HepG2 (cell line): ENCODE data around the gene ANKRD52. TPM values are rescaled to one million over a fixed set of nuclear protein-coding genes. Genes with fewer than 3 reads are reported as not detected.

ENCODE experiments used
- CBX2 ChIP-seq, 2 experiments: fragments of 200-600 bp in 1 of 2; sonication (generic); formaldehyde crosslinking in 1 of 2; IDR thresholded peaks; 2 replicates each; pipeline versions ENCODE4 v1.7.0 to v1.8.1; 2018 to 2022; ENCODE audit warnings: low read depth in 2 of 2, low read length in 1 of 2, mild to moderate bottlenecking in 1 of 2, missing genetic modification reagents in 1 of 2
- CBX5 ChIP-seq: sonication (generic); formaldehyde crosslinking; IDR thresholded peaks from 2 replicates; pipeline ENCODE4 v1.4.0; 2020; ENCODE audit warnings: missing genetic modification reagents, borderline replicate concordance
- CHCHD3 ChIP-seq: sonication (generic); formaldehyde crosslinking; IDR thresholded peaks from 2 replicates; pipeline ENCODE4 v1.8.0; 2022; ENCODE audit warnings: mild to moderate bottlenecking, missing genetic modification reagents, moderate library complexity
- FOXO1 ChIP-seq: sonication (generic); formaldehyde crosslinking; IDR thresholded peaks from 2 replicates; pipeline ENCODE4 v1.4.0; 2020; ENCODE audit warnings: missing genetic modification reagents
- HNRNPK ChIP-seq: fragments of 200-400 bp; formaldehyde crosslinking; IDR thresholded peaks from 2 replicates; pipeline ENCODE4 v1.6.1; 2018; ENCODE audit warnings: low read length, low read depth, moderate library complexity, mild to moderate bottlenecking; ENCODE audit not compliant: poor library complexity, severe bottlenecking
- JARID2 ChIP-seq: sonication (generic); formaldehyde crosslinking; IDR thresholded peaks from 2 replicates; pipeline ENCODE4 v1.8.1; 2023; ENCODE audit warnings: missing genetic modification reagents, inconsistent platforms; ENCODE audit not compliant: insufficient replicate concordance
- RFXAP ChIP-seq: sonication (generic); formaldehyde crosslinking; IDR thresholded peaks from 2 replicates; pipeline ENCODE4 v1.4.0; 2020; ENCODE audit warnings: missing genetic modification reagents, borderline replicate concordance
- RORA ChIP-seq: sonication (generic); formaldehyde crosslinking; IDR thresholded peaks from 2 replicates; pipeline ENCODE4 v1.5.0; 2020; ENCODE audit warnings: mild to moderate bottlenecking, missing genetic modification reagents, moderate library complexity
- SRY ChIP-seq: sonication (generic); formaldehyde crosslinking; IDR thresholded peaks from 2 replicates; pipeline ENCODE4 v1.8.0; 2022; ENCODE audit warnings: mild to moderate bottlenecking, missing genetic modification reagents
- TAF15 ChIP-seq: fragments of 200-400 bp; formaldehyde crosslinking; IDR thresholded peaks from one replicate; pipeline ENCODE4 v1.6.1; 2018; ENCODE audit warnings: mild to moderate bottlenecking, low read depth, low read length; ENCODE audit not compliant: poor library complexity, severe bottlenecking
- XRCC5 ChIP-seq: fragments of 200-400 bp; formaldehyde crosslinking; optimal IDR thresholded peaks from 2 replicates; pipeline ENCODE3; 2017; ENCODE audit warnings: mild to moderate bottlenecking, low read length
- ZNF326 ChIP-seq: sonication (generic); formaldehyde crosslinking; IDR thresholded peaks from 2 replicates; pipeline ENCODE4 v1.4.0; 2020; ENCODE audit warnings: missing genetic modification reagents, borderline replicate concordance
- ZNF660 ChIP-seq: sonication (generic); formaldehyde crosslinking; IDR thresholded peaks from 2 replicates; pipeline ENCODE4 v1.5.1; 2020; ENCODE audit warnings: mild to moderate bottlenecking, low read depth, missing genetic modification reagents, borderline replicate concordance
- ZNF788 ChIP-seq: sonication (generic); formaldehyde crosslinking; IDR thresholded peaks from 2 replicates; pipeline ENCODE4 v1.5.0; 2020; ENCODE audit warnings: mild to moderate bottlenecking, missing genetic modification reagents, borderline replicate concordance
- ZNF816 ChIP-seq: sonication (generic); formaldehyde crosslinking; IDR thresholded peaks from 2 replicates; pipeline ENCODE4 v1.8.0; 2022; ENCODE audit warnings: missing genetic modification reagents, mild to moderate bottlenecking, borderline replicate concordance
- polyA plus RNA-seq, 8 experiments: library from polyadenylated mRNA; depleted of rRNA in 3 of 8; stranded (reverse) in 7 of 8; unstranded in 1 of 8; fragments of >200 nt; fragmentation: Illumina TruSeq in 4 of 8; extraction: Trizol in 4 of 8; gene quantifications; 2 replicates each; pipeline versions ENCODE4 v1.2.1 to v1.2.3, GENCODE V29; 2011 to 2016; ENCODE audit warnings: low read depth in 4 of 8, missing spikeins in 1 of 8, mixed read lengths in 1 of 8; ENCODE audit not compliant: insufficient read depth in 1 of 8
- total RNA-seq, 5 experiments: library from RNA; depleted of rRNA; stranded (reverse); fragments of >200 nt; fragmentation: Illumina TruSeq; extraction: Trizol; gene quantifications; 2 replicates each; pipeline ENCODE4 v1.2.3, GENCODE V29; 2016; ENCODE audit warnings: low read depth in 1 of 5
- TF ChIP-seq, protein P1 (sequence below): sonication (generic); formaldehyde crosslinking; IDR thresholded peaks from 2 replicates; pipeline ENCODE4 v1.5.1; 2020; ENCODE audit warnings: missing genetic modification reagents, mild to moderate bottlenecking, borderline replicate concordance
- TF ChIP-seq, protein P2 (sequence below): sonication (generic); formaldehyde crosslinking; IDR thresholded peaks from 2 replicates; pipeline ENCODE4 v1.8.0; 2022; ENCODE audit warnings: low read depth, missing genetic modification reagents
- TF ChIP-seq, protein P3 (sequence below): sonication (generic); formaldehyde crosslinking; IDR thresholded peaks from 2 replicates; pipeline ENCODE4 v1.8.0; 2022; ENCODE audit warnings: missing genetic modification reagents, mild to moderate bottlenecking, borderline replicate concordance
- TF ChIP-seq, protein P4 (sequence below): sonication (generic); formaldehyde crosslinking; IDR thresholded peaks from 2 replicates; pipeline ENCODE4 v1.5.0; 2020; ENCODE audit warnings: mild to moderate bottlenecking, low read depth, missing genetic modification reagents, borderline replicate concordance
- TF ChIP-seq, protein P5 (sequence below): sonication (generic); formaldehyde crosslinking; IDR thresholded peaks from 2 replicates; pipeline ENCODE4 v1.5.1; 2020; ENCODE audit warnings: missing genetic modification reagents, mild to moderate bottlenecking, borderline replicate concordance

ANKRD52 gene
- total and polyA plus RNA-seq, 2 of the 13 experiments (the other 11 are each of a cell fraction or from before 2014, with no cell fraction given): 7.8 to 9.2 TPM

DNA sequence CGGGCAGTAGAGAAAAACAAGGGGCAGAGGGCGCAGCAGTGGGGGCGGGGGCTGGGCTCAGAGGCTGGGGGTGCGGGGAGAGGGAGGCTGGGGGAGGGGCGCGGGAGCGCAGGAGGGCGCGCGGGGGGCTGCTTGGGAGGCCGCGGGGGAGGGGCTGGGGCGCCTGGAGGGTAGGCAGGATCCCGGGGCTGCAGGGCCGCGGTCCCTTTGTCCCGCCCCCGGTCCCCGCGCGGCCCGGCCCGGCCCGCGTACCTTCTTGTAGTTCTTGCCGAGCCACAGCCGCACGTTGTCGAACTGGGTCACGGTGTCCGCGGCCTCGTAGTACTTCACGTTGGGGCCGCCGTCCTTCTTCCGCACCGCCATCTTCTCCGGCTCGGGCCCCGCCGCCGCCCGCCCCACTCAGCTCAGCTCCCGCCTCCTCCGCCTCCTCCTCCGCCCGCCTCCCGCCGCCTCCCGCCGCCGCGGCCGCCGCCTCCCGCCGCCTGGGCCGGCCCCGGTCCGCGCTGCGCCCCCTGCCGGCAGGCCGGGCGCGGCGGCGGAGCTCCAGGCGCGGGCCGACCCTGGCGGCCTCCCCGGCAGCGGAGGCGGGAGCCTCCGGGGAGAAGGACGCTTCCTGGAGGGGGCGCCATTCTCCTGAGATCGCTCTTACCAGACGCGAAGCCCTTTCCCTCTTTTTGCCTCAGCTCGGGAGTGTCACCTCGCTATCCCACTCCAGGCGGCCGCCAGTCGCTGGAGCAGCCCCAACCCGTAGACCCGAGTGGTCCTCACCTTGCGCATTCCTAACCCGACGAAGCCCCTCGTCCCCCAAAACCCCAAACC lies 68.9 kb downstream of the ANKRD52 start, which contains the start of gene SMARCC2 (continued):
- TF ChIP-seq, protein P1, sequence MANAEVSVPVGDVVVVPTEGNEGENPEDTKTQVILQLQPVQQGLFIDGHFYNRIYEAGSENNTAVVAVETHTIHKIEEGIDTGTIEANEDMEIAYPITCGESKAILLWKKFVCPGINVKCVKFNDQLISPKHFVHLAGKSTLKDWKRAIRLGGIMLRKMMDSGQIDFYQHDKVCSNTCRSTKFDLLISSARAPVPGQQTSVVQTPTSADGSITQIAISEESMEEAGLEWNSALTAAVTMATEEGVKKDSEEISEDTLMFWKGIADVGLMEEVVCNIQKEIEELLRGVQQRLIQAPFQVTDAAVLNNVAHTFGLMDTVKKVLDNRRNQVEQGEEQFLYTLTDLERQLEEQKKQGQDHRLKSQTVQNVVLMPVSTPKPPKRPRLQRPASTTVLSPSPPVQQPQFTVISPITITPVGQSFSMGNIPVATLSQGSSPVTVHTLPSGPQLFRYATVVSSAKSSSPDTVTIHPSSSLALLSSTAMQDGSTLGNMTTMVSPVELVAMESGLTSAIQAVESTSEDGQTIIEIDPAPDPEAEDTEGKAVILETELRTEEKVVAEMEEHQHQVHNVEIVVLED (CRISPR knock-in tag): no peak
- no peak for TF ChIP-seq ZNF660 (CRISPR knock-in tag)
- TF ChIP-seq RORA (CRISPR knock-in tag): no peak
- TF ChIP-seq JARID2: no peak
- TF ChIP-seq CBX2 (IDR thresholded peaks at IDR 0.05; ENCODE audit: low read depth, low read length): no peak
- no peak for TF ChIP-seq CBX2 (CRISPR knock-in tag; IDR thresholded peaks at IDR 0.05; ENCODE audit: low read depth)
- peak; percentile 82 for TF ChIP-seq XRCC5
- TF ChIP-seq, protein P2, sequence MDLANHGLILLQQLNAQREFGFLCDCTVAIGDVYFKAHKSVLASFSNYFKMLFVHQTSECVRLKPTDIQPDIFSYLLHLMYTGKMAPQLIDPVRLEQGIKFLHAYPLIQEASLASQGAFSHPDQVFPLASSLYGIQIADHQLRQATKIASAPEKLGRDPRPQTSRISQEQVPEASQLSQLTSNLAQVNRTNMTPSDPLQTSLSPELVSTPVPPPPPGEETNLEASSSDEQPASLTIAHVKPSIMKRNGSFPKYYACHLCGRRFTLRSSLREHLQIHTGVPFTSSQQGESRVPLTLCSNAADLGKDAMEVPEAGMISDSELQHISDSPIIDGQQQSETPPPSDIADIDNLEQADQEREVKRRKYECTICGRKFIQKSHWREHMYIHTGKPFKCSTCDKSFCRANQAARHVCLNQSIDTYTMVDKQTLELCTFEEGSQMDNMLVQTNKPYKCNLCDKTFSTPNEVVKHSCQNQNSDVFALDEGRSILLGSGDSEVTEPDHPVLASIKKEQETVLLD (CRISPR knock-in tag): peak; percentile 72
- TF ChIP-seq, protein P3, sequence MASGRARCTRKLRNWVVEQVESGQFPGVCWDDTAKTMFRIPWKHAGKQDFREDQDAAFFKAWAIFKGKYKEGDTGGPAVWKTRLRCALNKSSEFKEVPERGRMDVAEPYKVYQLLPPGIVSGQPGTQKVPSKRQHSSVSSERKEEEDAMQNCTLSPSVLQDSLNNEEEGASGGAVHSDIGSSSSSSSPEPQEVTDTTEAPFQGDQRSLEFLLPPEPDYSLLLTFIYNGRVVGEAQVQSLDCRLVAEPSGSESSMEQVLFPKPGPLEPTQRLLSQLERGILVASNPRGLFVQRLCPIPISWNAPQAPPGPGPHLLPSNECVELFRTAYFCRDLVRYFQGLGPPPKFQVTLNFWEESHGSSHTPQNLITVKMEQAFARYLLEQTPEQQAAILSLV (CRISPR knock-in tag): no peak
- TF ChIP-seq ZNF326 (CRISPR knock-in tag): no peak
- no peak for TF ChIP-seq ZNF816 (CRISPR knock-in tag)
- 0 out of 2 replicates have a peak, but pooled peaks have one; percentile 59 for TF ChIP-seq SRY (CRISPR knock-in tag)
- TF ChIP-seq RFXAP: 0 out of 2 replicates have a peak, but pooled peaks have one; percentile 33
- TF ChIP-seq CHCHD3 (CRISPR knock-in tag): no peak
- TF ChIP-seq CBX5 (CRISPR knock-in tag): no peak
- TF ChIP-seq FOXO1 (CRISPR knock-in tag): peak; percentile 26; the same call in 1 of the 2 replicates
- TF ChIP-seq, protein P4, sequence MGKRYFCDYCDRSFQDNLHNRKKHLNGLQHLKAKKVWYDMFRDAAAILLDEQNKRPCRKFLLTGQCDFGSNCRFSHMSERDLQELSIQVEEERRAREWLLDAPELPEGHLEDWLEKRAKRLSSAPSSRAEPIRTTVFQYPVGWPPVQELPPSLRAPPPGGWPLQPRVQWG (CRISPR knock-in tag): no peak
- TF ChIP-seq, protein P5, sequence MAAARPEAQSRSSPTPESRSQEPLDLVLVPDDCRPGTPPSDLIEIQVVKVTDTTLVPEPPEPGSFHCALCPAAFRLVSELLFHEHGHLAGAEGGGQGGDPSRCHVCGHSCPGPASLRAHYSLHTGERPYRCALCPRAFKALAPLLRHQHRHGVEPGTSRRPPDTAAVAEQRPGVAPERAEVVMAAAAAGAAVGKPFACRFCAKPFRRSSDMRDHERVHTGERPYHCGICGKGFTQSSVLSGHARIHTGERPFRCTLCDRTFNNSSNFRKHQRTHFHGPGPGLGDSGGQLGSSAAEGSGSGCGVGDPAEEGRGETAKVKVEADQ (CRISPR knock-in tag): no peak
- TF ChIP-seq ZNF788: no peak
- peak; percentile 56 for TF ChIP-seq HNRNPK
- no peak for TF ChIP-seq TAF15
